HL-60 (cell line): ENCODE measurements around the gene PCNX3.

ENCODE experiments used
- DNase-seq, 2 experiments: peaks; one replicate each; pipeline ENCODE4 v3.0.0-alpha.2; 2010 to 2020; ENCODE audit warnings: low read depth in 1 of 2, low spot score in 1 of 2
- H3K27ac ChIP-seq: fragments of 250-450 bp; sonication (Bioruptor Pico); replicated peaks from 2 replicates; pipeline ENCODE4 v1.5.1; 2020; ENCODE audit warnings: mild to moderate bottlenecking, moderate library complexity
- H3K27me3 ChIP-seq: fragments of 250-450 bp; sonication (Bioruptor Pico); 2 replicates; pipeline ENCODE4 v1.5.1; 2021; ENCODE audit warnings: mild to moderate bottlenecking, moderate library complexity; ENCODE audit not compliant: insufficient read depth, poor library complexity, severe bottlenecking
- H3K4me3 ChIP-seq: replicated peaks from 2 replicates; pipeline ENCODE4 v1.5.1; 2011; ENCODE audit warnings: mild to moderate bottlenecking, control low read depth, low read length; ENCODE audit not compliant: insufficient read depth
- CTCF ChIP-seq: IDR thresholded peaks from one replicate; pipeline ENCODE4 v1.5.1; 2011; ENCODE audit warnings: low read length, control low read depth, inconsistent platforms; ENCODE audit not compliant: insufficient read depth
- GABPA ChIP-seq: IDR thresholded peaks from 2 replicates; pipeline ENCODE4 v1.6.1; 2012; ENCODE audit warnings: low read depth
- POLR2AphosphoS5 ChIP-seq: IDR thresholded peaks from 2 replicates; pipeline ENCODE4 v1.6.1; 2012; ENCODE audit warnings: low read depth
- SPI1 ChIP-seq: IDR thresholded peaks from 2 replicates; pipeline ENCODE4 v1.6.1; 2012; ENCODE audit warnings: low read depth, mild to moderate bottlenecking, borderline replicate concordance
- long read RNA-seq: library from polyadenylated mRNA; unstranded; transcript quantifications from one replicate; pipeline ENCODE4 v2.0.0, GENCODE V29; 2020
- TF ChIP-seq, protein P1 (sequence below): IDR thresholded peaks from 2 replicates; pipeline ENCODE4 v1.6.1; 2012; ENCODE audit warnings: low read depth; ENCODE audit not compliant: insufficient replicate concordance

The PCNX3 gene
- long read RNA-seq, partial matches to known transcripts = 11 of 14 reads
- long read RNA-seq, other reads (novel, unspliced or antisense) = 3 of 14 reads

DNA sequence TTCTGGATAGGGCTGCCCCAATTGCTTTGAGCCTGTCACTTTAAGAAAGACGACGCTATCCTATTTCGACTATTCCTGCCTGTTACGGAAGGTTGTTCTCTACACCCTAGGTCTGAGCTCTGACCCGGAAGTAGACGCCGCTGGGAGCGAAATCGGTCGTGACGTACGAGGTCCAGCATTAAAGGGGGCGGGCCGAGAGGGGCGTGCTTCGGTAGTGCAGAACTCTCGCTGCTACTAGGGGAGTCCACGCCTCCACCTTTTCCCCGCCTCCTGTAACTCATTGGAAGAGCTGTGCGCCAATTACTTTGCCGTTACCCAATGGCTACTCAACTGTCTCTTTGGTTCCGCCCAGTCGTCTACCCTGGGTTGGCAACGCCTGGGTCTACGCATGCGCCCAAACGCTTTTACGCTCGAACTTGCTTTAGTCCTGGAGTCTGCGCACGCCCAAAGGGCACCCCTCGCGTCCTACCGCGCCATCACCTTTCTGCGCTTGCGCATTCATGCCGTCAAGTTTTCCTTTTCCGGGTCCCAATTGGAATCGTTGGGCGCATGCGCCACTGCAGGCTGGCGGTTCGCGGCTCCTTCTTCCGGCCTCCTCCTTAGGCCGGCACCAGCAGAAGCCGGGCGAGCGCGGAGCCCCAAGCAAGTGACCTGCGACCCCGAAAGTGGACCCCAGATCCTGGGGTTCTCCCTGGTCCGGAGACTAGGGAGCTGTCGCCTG is at the start of gene PCNX3:
Gene PCNX3 (plus strand): TSS at position 548 of the 721 bp plus-strand sequence. CDS start 536 bp downstream, outside the sequence.
- Histone ChIP-seq H3K27me3 (no peaks in the 10 kb centered on the region), H3K4me3 (peak within 1 kb of the TSS; percentile 97), H3K27ac (peak within 1 kb of the TSS; percentile 89)
- no peak for TF ChIP-seq CTCF
- peak; percentile 93 for TF ChIP-seq GABPA
- peak; percentile 100 for DNase-seq

DNA sequence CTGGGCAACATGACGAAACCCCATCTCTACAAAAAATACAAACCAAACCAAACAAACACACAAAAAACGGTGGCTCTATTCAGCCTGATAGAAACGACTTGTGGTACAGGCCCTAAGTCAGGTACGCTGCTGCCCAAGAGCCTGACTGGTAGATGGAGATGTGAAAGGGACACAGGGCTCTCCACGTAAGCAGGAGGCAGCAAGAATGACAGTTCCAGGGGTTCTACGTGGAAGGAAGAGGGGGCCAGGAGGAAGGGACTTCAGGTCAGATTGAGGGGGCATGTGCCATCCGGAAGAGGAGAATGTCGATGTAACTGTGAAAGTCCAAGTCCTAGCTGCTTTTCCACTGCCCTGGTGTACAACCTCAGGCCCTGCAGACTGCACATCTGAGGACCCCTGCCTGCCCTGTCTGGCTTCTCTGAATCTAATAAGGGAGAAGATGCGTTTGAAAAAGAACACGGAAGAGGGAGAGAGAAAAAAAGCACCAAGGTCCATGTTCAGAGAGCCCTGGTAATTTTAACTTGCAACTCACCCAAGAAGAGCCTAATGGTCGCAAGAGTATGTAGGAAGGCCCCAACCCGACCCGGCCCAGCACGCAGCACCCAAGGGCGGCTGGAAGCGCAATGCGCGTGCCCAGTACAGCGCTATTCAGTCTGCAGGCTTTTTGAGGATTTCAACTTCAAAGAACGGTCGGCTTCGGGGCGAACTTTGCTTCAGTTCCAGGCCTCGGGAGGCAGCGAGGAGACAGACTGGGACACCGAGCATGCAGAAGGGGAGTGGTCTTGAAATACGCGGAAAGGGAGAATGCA is 46.2 kb upstream of the PCNX3 start:
- H3K4me3 ChIP-seq = peak overlapping the region; percentile 100
- H3K27ac ChIP-seq = peak overlapping the region; percentile 72
- TF ChIP-seq POLR2AphosphoS5 (peak; percentile 39; the same call in 1 of the 2 replicates), CTCF (no peak), GABPA (no peak)
- TF ChIP-seq, protein P1, sequence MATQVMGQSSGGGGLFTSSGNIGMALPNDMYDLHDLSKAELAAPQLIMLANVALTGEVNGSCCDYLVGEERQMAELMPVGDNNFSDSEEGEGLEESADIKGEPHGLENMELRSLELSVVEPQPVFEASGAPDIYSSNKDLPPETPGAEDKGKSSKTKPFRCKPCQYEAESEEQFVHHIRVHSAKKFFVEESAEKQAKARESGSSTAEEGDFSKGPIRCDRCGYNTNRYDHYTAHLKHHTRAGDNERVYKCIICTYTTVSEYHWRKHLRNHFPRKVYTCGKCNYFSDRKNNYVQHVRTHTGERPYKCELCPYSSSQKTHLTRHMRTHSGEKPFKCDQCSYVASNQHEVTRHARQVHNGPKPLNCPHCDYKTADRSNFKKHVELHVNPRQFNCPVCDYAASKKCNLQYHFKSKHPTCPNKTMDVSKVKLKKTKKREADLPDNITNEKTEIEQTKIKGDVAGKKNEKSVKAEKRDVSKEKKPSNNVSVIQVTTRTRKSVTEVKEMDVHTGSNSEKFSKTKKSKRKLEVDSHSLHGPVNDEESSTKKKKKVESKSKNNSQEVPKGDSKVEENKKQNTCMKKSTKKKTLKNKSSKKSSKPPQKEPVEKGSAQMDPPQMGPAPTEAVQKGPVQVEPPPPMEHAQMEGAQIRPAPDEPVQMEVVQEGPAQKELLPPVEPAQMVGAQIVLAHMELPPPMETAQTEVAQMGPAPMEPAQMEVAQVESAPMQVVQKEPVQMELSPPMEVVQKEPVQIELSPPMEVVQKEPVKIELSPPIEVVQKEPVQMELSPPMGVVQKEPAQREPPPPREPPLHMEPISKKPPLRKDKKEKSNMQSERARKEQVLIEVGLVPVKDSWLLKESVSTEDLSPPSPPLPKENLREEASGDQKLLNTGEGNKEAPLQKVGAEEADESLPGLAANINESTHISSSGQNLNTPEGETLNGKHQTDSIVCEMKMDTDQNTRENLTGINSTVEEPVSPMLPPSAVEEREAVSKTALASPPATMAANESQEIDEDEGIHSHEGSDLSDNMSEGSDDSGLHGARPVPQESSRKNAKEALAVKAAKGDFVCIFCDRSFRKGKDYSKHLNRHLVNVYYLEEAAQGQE = peak; percentile 39
- H3K27me3 ChIP-seq = no peaks in the 10 kb centered on the region
- DNase-seq = no peak

- Histone ChIP-seq H3K27ac (peak within 1 kb of the TSS; percentile 72), H3K4me3 (peak within 1 kb of the TSS; percentile 100), H3K27me3 (no peaks in the 10 kb centered on the region)
- peak; percentile 98 to 99 for DNase-seq
- TF ChIP-seq CTCF (peak; percentile 15), POLR2AphosphoS5 (peak; percentile 48), GABPA (peak; percentile 94), SPI1 (no peak)
- TF ChIP-seq, protein P1 = no peak
Observed at GRCh38 chr11:65569973-65570918, 45.3 kb upstream of the PCNX3 start, which contains the start of gene ZNRD2. TSS of gene ZNRD2 (plus strand) at chr11:65570477. CDS start at chr11:65570492, 15 bp downstream.
